NCI-H128 (cell line): ENCODE data around the gene GPR15.
"Not testable (repeated sequence)": the region's sequence is repeated elsewhere in the genome, so short reads cannot be mapped to it uniquely, and the experiment has no call there.

Experiments used
- DNase-seq: peaks from one replicate; lab custom pipeline; 2025; ENCODE audit not compliant: unreplicated experiment; lab: John Stamatoyannopoulos, UW

GPR15 gene

GRCh38 chr3:98556164-98557130, 24.7 kb downstream of the GPR15 start:
- no peak for DNase-seq

GRCh38 chr3:98557324-98558010, 25.7 kb downstream of the GPR15 start:
- DNase-seq = no peak

- DNase-seq = no peak
These were observed 26.5 kb downstream of the GPR15 start for GRCh38 chr3:98558100-98558827.

DNA sequence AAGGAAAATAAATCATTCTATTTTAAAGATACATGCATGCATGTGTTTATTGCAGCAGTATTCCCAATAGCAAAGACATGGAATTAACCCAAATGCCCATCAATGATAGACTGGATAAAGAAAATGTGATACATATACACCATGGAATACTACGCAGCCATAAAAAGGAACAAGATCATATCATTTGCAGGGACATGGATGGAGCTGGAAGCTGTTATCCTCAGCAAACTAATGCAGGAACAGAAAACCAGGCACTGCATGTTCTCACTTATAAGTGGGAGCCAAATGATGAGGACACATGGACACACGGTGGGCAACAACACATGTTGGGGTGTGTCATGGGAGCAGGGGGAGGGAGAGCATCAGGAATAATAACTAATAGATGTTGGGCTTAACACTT, 28.0 kb downstream of the GPR15 start:
- DNase-seq = not testable (repeated sequence)

- no peak for DNase-seq
These were observed 29.1 kb downstream of the GPR15 start for GRCh38 chr3:98560911-98561310.

DNA sequence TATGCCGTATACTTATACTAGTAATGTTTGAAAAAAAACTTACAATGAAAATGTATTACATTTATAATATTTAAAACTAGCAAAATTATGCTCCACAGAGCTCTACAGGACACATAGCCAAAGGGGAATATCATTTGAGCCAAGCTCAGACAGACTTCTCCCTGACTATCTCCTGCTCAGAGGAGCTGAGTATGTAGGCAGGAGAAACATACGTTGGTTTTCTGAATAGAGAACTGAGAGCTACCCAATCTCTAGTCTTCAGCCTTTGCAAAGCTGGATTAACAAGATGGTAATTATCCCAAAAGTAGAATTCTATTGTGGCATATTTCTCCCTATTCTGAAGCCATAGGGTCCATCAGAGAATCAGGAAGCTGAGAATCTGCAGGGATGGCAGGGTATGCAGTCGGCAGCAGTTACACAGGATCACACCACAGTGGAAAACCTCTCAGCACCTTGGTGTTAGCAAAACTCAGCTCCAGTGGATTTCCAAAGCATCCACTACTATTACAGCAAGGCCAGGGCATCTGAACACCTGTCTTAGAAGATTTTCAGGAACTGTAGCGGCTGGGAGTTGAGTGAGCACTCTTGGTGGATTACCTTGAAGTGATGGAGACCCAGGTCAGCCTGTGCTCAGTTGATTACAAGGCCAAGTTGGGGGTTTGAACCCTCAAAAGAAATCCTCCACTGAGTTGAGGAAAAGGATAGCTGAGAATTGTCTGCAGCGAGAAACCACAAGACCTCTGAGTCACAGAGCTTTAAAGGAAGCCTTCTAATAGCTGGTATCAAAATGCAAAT, 30.1 kb downstream of the GPR15 start:
- DNase-seq = no peak

- no peak for DNase-seq
These were observed 32.0 kb downstream of the GPR15 start for GRCh38 chr3:98563661-98564281.

DNA sequence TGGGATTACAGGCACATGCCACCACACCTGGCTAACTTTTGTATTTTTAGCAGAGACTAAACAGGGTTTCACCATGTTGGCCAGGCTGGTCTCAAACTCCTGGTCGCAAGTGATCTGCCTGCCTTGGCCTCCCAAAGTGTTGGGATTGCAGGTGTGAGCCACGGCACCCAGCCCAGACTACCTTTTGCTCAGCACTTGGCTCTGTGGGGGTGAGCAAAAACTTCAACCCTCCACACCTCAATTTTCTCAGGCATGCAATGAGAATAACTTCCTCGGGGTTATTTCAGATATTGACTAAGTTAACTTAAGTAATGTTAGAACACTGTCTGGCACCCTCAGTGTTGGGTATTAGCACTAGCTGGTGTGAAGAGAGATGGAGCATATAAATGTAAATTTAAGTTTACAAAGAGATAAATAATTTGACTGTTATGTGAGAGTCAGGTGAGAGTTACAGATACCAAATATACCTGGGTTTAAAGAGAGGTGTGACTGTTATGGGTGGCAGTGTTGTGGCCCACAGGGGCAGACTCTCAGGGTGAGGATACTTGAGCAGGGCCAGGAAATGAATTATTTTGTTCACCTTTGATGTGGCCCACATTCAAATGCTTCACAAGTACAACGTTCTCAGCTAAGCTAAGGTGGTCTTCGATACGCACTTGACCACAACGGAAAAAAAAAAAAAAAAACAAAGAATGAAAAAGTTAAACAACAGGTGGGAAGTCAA, 32.7 kb downstream of the GPR15 start:
- DNase-seq = no peak

DNA sequence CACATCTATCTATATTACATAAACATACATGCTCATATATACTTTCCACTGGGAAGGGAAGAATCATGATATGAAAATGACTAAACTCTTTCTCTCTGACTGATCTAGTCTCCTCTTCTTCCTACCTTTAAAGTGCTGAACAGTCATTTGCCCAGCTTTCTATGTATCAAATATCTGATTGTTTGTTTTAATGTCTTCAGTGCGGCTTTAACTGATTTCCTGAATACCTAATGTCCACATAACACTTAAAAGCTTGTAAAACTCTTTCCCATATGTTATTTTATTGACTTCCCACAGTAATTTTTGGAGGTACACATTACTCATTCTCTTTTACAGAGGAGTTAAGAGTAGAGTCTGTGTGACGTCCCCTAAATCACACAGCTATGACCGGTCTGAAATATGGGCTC, 33.5 kb downstream of the GPR15 start:
- no peak for DNase-seq

- DNase-seq = no peak
These were observed 34.1 kb downstream of the GPR15 start for GRCh38 chr3:98565843-98566242.

DNA sequence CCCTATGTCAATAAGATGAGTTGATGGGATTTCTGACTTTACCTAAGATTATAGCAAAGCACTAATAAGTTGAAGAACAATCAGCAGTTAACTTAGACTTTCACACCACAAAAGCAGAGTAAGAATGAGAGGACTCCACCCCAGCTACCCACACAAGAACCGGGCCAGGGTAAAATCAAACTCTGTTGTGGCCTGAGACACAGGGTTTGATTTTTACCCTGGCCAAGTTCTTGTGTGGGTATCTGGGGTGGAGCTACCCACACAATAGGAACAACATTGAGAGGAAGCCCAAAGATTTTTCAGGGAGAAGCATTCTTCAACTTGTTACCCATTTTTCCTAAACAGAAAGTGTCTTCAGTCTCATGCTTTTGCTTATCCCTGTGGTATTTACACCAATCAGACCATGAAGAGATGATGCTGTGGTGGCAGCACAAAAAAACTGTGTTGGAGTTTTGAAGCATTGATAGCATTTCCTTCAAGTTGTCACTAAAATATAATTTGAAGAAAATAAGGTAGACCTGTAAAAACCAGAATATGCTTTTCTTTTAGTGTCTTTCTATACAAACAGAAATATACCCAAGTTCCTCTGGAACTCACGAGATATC, 36.0 kb downstream of the GPR15 start:
- no peak for DNase-seq

GRCh38 chr3:98568402-98568801, 36.6 kb downstream of the GPR15 start:
- no peak for DNase-seq

GRCh38 chr3:98573181-98573728, 41.5 kb downstream of the GPR15 start:
- DNase-seq = no peak

DNA sequence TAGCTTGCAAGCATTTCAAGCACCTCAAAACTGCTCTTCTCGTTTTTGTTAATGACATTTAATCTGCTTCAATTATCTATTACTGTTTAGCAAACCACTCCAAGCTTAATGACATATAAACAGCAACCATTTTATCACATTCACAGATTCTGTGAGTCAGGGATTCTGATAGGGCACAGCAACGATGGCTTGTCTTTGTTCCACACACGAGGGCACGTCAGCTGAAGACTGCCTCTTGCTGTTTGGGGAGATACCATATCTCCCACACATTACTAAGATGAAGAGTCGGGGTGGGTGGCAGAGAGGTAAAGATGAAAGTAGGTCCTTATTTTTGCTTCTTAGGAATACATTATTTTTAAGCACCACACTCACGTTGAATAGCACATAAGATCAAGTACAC, 42.4 kb downstream of the GPR15 start:
- DNase-seq = no peak

DNA sequence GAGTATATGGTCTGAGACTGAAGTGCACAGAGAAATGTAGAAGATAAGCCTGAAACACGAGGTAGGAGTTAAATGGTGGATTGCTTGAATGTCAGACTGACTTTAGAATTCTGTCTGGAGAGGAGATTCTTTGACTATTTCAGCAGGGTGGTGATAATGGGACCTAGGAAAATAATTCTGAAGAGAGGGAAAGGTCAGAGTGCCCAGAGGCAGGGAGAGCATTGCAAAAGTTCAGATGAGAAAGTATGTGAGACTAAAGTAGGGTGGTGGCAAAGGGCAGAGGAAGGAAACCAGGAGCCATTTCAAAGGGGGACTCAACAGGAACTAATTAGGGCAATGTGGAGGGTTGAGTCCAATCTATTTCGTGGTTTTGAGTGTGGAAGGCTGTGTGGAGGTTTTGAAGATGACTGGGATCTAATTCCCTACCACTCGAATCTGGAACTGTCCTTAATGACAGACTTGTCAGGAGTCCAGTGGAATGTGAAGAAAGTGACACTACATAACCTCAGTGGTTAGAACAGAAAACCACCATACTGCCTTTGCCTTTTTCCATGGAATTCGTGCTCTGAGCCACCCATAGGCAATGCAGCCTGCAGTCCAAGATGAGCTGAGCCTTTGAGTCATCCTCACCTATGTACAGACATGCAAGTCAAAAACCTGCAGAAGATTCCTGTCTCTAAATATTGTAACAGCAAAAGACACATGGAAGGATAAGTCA, 45.6 kb downstream of the GPR15 start:
- no peak for DNase-seq

- DNase-seq = no peak
These were observed 48.9 kb downstream of the GPR15 start for GRCh38 chr3:98580401-98581386.

DNA sequence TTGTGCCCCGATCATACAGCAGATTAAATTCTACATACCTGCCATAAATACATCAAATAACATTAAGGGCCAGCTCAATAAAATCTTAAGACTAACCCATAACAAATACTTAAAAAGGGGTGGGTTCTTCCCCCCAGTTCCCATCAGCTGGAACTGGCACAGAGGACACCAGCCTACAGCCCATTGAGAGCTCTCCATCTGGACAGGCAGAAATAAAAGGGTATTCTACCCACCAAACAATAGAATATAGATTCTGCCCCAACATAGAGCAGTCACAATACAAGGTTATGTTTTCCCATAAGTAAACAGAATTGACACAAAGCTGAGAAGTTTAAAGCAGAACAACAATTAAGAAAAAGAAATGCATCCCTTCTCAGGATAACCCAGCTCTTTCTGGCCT, 49.7 kb downstream of the GPR15 start:
- no peak for DNase-seq
